ENCODE data around the gene TSC1.

DNA sequence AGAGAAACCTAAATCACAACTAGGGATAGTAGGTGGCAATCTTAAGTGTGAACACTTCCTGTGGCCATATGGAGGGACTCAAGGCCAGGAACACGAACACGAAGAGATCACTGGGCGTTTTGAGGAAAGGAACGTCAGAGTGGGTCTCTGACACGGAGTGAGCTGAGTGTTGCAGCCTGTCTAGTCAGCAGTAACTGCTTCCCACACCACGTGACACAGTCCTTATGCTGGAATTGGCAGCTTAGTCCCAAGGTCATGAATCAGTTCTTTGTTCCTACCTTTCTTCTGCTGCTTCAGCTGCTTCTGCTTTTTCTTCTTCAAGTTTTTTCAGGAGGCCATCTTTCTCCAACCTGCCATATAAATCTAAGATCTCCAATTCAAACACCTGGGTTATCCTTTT, 47.5 kb downstream of the TSC1 start:
- TF ChIP-seq, protein P1, sequence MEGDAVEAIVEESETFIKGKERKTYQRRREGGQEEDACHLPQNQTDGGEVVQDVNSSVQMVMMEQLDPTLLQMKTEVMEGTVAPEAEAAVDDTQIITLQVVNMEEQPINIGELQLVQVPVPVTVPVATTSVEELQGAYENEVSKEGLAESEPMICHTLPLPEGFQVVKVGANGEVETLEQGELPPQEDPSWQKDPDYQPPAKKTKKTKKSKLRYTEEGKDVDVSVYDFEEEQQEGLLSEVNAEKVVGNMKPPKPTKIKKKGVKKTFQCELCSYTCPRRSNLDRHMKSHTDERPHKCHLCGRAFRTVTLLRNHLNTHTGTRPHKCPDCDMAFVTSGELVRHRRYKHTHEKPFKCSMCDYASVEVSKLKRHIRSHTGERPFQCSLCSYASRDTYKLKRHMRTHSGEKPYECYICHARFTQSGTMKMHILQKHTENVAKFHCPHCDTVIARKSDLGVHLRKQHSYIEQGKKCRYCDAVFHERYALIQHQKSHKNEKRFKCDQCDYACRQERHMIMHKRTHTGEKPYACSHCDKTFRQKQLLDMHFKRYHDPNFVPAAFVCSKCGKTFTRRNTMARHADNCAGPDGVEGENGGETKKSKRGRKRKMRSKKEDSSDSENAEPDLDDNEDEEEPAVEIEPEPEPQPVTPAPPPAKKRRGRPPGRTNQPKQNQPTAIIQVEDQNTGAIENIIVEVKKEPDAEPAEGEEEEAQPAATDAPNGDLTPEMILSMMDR (IDR thresholded peaks at IDR 0.05 in 4 of 5, conservative IDR thresholded peaks at IDR 0.05 in 1 of 5) = no peak
- TF ChIP-seq POLR2A (IDR thresholded peaks at IDR 0.05) = no peak

Measured in gastrocnemius medialis (tissue), 4 donors.